K562 (cell line): ENCODE measurements around the gene TRIAP1. TPM values are rescaled to one million over a fixed set of nuclear protein-coding genes. Genes with fewer than 3 reads are reported as not detected.
A peak's percentile ranks its signal among the peaks of the same experiment; 100 is the strongest.

Source experiments
- ATAC-seq: fragments of 200-7000 bp; cut with Tn5 transposase; 3 replicates; pipeline ENCODE4 v1.9.1; 2020; ENCODE audit warnings: moderate library complexity
- BruUV-seq: library from RNA; stranded (reverse); fragments of 400-500 nt; replicated peaks from 2 replicates; lab custom pipeline; 2021; lab: Mats Ljungman, UMichigan
- CTCF ChIA-PET: fragments of 300-600 bp; formaldehyde crosslinking; extraction: SDS; loops from one replicate; lab custom pipeline; 2021; ENCODE audit warnings: low intra/inter-chr PET ratio; lab: Yijun Ruan, JAX
- POLR2A ChIA-PET: fragments of 300-600, 350-650 bp; sonication (Branson Sonifier 250); formaldehyde crosslinking; extraction: SDS; loops from one replicate; lab custom pipeline; 2021; ENCODE audit warnings: antibody characterized with exemption, inconsistent platforms; lab: Yijun Ruan, JAX
- DNase-seq, 4 experiments: peaks; one replicate each; pipeline versions ENCODE4 v3.0.0 to v3.0.0-alpha.2; 2011 to 2018; ENCODE audit warnings: low spot score in 3 of 4, mixed read lengths in 3 of 4; ENCODE audit errors: extremely low read depth in 1 of 4
- FAIRE-seq: peaks from 2 replicates; lab custom pipeline; 2011; peaks lifted over from hg19 to GRCh38; lab: Jason Lieb, UNC
- H2AFZ ChIP-seq: 2 replicates; pipeline ENCODE4 v1.6.0; 2011; ENCODE audit warnings: low read depth, low read length, control low read depth, inconsistent platforms
- H3K27ac ChIP-seq: fragments of 200-600 bp; 3 replicates; pipeline ENCODE4 v1.8.0; 2011; ENCODE audit warnings: low read depth, mild to moderate bottlenecking, control low read depth, inconsistent platforms, low read length, moderate library complexity, mixed read lengths; ENCODE audit errors: extremely low read depth
- H3K27me3 ChIP-seq, 2 experiments: fragments of 300-600 bp in 1 of 2; 2 replicates in 1 of 2; 3 replicates in 1 of 2; pipeline versions ENCODE4 v1.6.0 to v1.8.0; 2011; ENCODE audit warnings: inconsistent platforms in 2 of 2, low read length in 2 of 2, mild to moderate bottlenecking in 1 of 2, mixed read lengths in 1 of 2, moderate library complexity in 1 of 2; ENCODE audit not compliant: control insufficient read depth in 2 of 2, insufficient read depth in 2 of 2
- H3K36me3 ChIP-seq: fragments of 300-600 bp; 3 replicates; pipeline ENCODE4 v1.8.0; 2011; ENCODE audit warnings: mild to moderate bottlenecking, low read length, inconsistent platforms; ENCODE audit not compliant: control insufficient read depth, insufficient read depth
- H3K4me1 ChIP-seq, 2 experiments: fragments of 200-600 bp in 1 of 2; replicated peaks in 1 of 2; 2 replicates in 1 of 2; 3 replicates in 1 of 2; pipeline versions ENCODE4 v1.5.1 to v1.8.0; 2011; ENCODE audit warnings: inconsistent platforms in 2 of 2, low read length in 2 of 2, mild to moderate bottlenecking in 1 of 2, mixed read lengths in 1 of 2, moderate library complexity in 1 of 2; ENCODE audit not compliant: control insufficient read depth in 2 of 2, insufficient read depth in 2 of 2
- H3K4me2 ChIP-seq: 2 replicates; pipeline ENCODE4 v1.6.1; 2011; ENCODE audit warnings: low read length, control low read depth, inconsistent platforms, mixed read lengths; ENCODE audit not compliant: insufficient read depth
- H3K4me3 ChIP-seq: fragments of 200-600 bp; sonication (generic), shearing (Covaris generic); 2 replicates; pipeline ENCODE4 v1.5.1; 2016; ENCODE audit warnings: control low read depth, inconsistent platforms
- H3K79me2 ChIP-seq: fragments of 200-600 bp; 3 replicates; pipeline ENCODE4 v1.8.0; 2011; ENCODE audit warnings: low read length, inconsistent platforms; ENCODE audit not compliant: control insufficient read depth, insufficient read depth
- H3K9ac ChIP-seq, 2 experiments: 2 replicates each; pipeline versions ENCODE4 v1.6.0 to v1.6.1; 2011; ENCODE audit warnings: low read depth in 2 of 2, low read length in 2 of 2, control low read depth in 1 of 2, inconsistent platforms in 1 of 2, mild to moderate bottlenecking in 1 of 2, mixed read lengths in 1 of 2; ENCODE audit not compliant: insufficient read depth in 1 of 2
- H3K9me1 ChIP-seq: one replicate; pipeline ENCODE4 v1.6.0; 2011; ENCODE audit warnings: inconsistent platforms, mild to moderate bottlenecking, low read length, moderate library complexity; ENCODE audit not compliant: control insufficient read depth, insufficient read depth
- H3K9me3 ChIP-seq: replicated peaks from 2 replicates; pipeline ENCODE4 v1.5.1; 2011; ENCODE audit warnings: low read depth, low read length, inconsistent platforms; ENCODE audit not compliant: control insufficient read depth, insufficient read depth
- H4K20me1 ChIP-seq: replicated peaks from 2 replicates; pipeline ENCODE4 v1.6.1; 2011; ENCODE audit warnings: low read length, inconsistent platforms, mixed read lengths; ENCODE audit not compliant: control insufficient read depth, insufficient read depth
- ARID4B ChIP-seq: sonication (generic); formaldehyde crosslinking; IDR thresholded peaks from 2 replicates; pipeline ENCODE4 v1.8.0; 2022; ENCODE audit warnings: mild to moderate bottlenecking, missing genetic modification reagents
- ATF7 ChIP-seq: fragments of 450-650 bp; IDR thresholded peaks from 2 replicates; pipeline ENCODE4 v1.7.1; 2014; ENCODE audit warnings: mild to moderate bottlenecking, moderate library complexity
- CXXC5 ChIP-seq: fragments of 250-450 bp; sonication (Bioruptor Pico); IDR thresholded peaks from 2 replicates; pipeline ENCODE4 v1.8.0; 2022; ENCODE audit warnings: inconsistent platforms, mild to moderate bottlenecking, moderate library complexity
- E2F5 ChIP-seq: sonication (generic); formaldehyde crosslinking; IDR thresholded peaks from 2 replicates; pipeline ENCODE4 v1.8.0; 2022; ENCODE audit warnings: mild to moderate bottlenecking, missing genetic modification reagents
- ELF2 ChIP-seq: fragments of 250-450 bp; sonication (Bioruptor Pico); IDR thresholded peaks from 2 replicates; pipeline ENCODE4 v1.5.0; 2021; ENCODE audit warnings: mild to moderate bottlenecking
- HSF4 ChIP-seq: fragments of 250-450 bp; sonication (Bioruptor Pico); IDR thresholded peaks from 2 replicates; pipeline ENCODE4 v2.1.2; 2022; ENCODE audit warnings: mild to moderate bottlenecking, moderate library complexity, borderline replicate concordance
- KLF1 ChIP-seq: fragments of 450-650 bp; IDR thresholded peaks from 2 replicates; pipeline ENCODE4 v1.6.1; 2016; ENCODE audit warnings: missing genetic modification characterization, missing compliant biosample characterization
- LARP7 ChIP-seq: fragments of 450-650 bp; IDR thresholded peaks from 2 replicates; pipeline ENCODE4 v1.6.1; 2016
- MNT ChIP-seq, 2 experiments: fragments of 450-650 bp; conservative IDR thresholded peaks; 2 replicates each; pipeline ENCODE4 v1.6.1; 2017; ENCODE audit warnings: mild to moderate bottlenecking in 2 of 2, moderate library complexity in 2 of 2
- MTA2 ChIP-seq: fragments of 450-650 bp; IDR thresholded peaks from 2 replicates; pipeline ENCODE4 v1.6.1; 2016; ENCODE audit warnings: low read depth
- RCOR1 ChIP-seq, 2 experiments: IDR thresholded peaks; 2 replicates each; pipeline ENCODE4 v1.6.1; 2012; ENCODE audit warnings: low read depth in 2 of 2, low read length in 2 of 2, borderline replicate concordance in 1 of 2, improper control_type of control experiment in 1 of 2
- TAF1 ChIP-seq: IDR thresholded peaks from 2 replicates; pipeline ENCODE4 v1.6.1; 2011; ENCODE audit warnings: mild to moderate bottlenecking, low read length, moderate library complexity; ENCODE audit not compliant: insufficient read depth, control insufficient read depth, severe bottlenecking; ENCODE audit errors: extremely low read depth
- TFAM ChIP-seq: fragments of 250-450 bp; sonication (Bioruptor Pico); conservative IDR thresholded peaks from 2 replicates; pipeline ENCODE4 v1.5.0; 2021; ENCODE audit warnings: mild to moderate bottlenecking, moderate library complexity
- ZNF586 ChIP-seq: fragments of 450-650 bp; formaldehyde crosslinking; conservative IDR thresholded peaks from 2 replicates; pipeline ENCODE4 v1.4.0; 2020; ENCODE audit warnings: mild to moderate bottlenecking, moderate library complexity
- WGBS: fragments of 100-300 bp; shearing (Covaris generic); methylation state at CpG from one replicate; pipeline ENCODE4 v1.1.6; 2016; ENCODE audit warnings: low coverage, mixed read lengths; ENCODE audit not compliant: insufficient coverage; ENCODE audit errors: missing lambda C conversion rate; 5-methylcytosine and 5-hydroxymethylcytosine counted together
- in situ Hi-C: fragments of 300-500 bp; cut with MboI; formaldehyde crosslinking; loops from 4 replicates; pipeline ENCODE4 v1.15.0; 2018; ENCODE audit warnings: inconsistent platforms, mixed read lengths
- intact Hi-C: fragments of 100-400 bp; cut with micrococcal nuclease; formaldehyde crosslinking; loops from 2 replicates; pipeline ENCODE4 v1.14.2; 2022
- polyA plus RNA-seq, 8 experiments: library from polyadenylated mRNA; depleted of rRNA in 4 of 8; stranded (reverse) in 5 of 8; unstranded in 3 of 8; fragments of >200 nt; fragmentation: Nextera tagmentation in 2 of 8; fragmentation: Illumina TruSeq in 1 of 8; extraction: Ambion mirVana in 2 of 8; extraction: Trizol in 1 of 8; gene quantifications; 2 replicates each; pipeline versions ENCODE4 v1.2.1 to v1.2.3, GENCODE V29; 2011 to 2014; ENCODE audit warnings: inconsistent platforms in 1 of 8, missing spikeins in 1 of 8
- total RNA-seq, 7 experiments: library from RNA; depleted of rRNA in 6 of 7; stranded (reverse); fragments of >200 nt in 6 of 7; fragmentation: Illumina TruSeq in 2 of 7; extraction: Trizol in 2 of 7; gene quantifications; 2 replicates each; pipeline versions ENCODE4 v1.2.1 to v1.2.3, GENCODE V29; 2011 to 2021; ENCODE audit warnings: low replicate concordance in 1 of 7

The TRIAP1 gene
- total and polyA plus RNA-seq, 9 of the 15 experiments (the other 6 are each of a cell fraction or from before 2014, with no cell fraction given): 37.3 to 354 (median 65.4) TPM

- ChIA-PET POLR2A (interaction anchor here (0.6 to 2.2 kb wide), 7 partner anchors 10 to 210 kb away, joined by 3 to 18 read pairs (median 4); partner anchors contain the start of gene RNU4-2), CTCF (no interaction called here)
- in situ Hi-C loops (loop anchor here (10.0 kb wide), 1 partner anchor 113 kb away; the partner anchor contains the start of gene PLA2G1B), intact Hi-C loops (loop anchor here (10.0 kb wide), 1 partner anchor 207 kb away; the partner anchor contains the start of gene CABP1)
- peak within 1 kb of the TSS; percentile 86 for H3K27ac ChIP-seq
- peak; percentile 99 for FAIRE-seq
- H3K4me1 ChIP-seq: peaks cover 3 to 8% of the 10 kb centered on the region in 2 experiments; a peak in 4 of 5 replicates
- peak; percentile 98 for ATAC-seq
- peak within 1 kb of the TSS; percentile 99 for H3K4me2 ChIP-seq
- H3K9me1 ChIP-seq: no peaks in the 10 kb centered on the region
- H3K79me2 ChIP-seq: peaks cover 46% of the 10 kb centered on the region
- 1% methylated on average over 54 of the region's 59 CpGs for WGBS
- H3K27me3 ChIP-seq: no peaks in the 10 kb centered on the region
- peak within 1 kb of the TSS; percentile 100 for H2AFZ ChIP-seq
- peak within 1 kb of the TSS; percentile 91 for H3K4me3 ChIP-seq
- peak within 1 kb of the TSS; percentile 85 to 96 for H3K9ac ChIP-seq
- BruUV-seq: TSS peak; percentile 71
- no peaks in the 10 kb centered on the region for H3K9me3 ChIP-seq
- DNase-seq: peak; percentile 97 to 99 (median 98)
- peaks cover 35% of the 10 kb centered on the region for H3K36me3 ChIP-seq
- peaks cover 7% of the 10 kb centered on the region for H4K20me1 ChIP-seq
- TF ChIP-seq LARP7 (no peak), ELF2 (CRISPR knock-in tag) (peak; percentile 33; the same call in 1 of the 2 replicates), ZNF586 (CRISPR knock-in tag) (no peak), CXXC5 (CRISPR knock-in tag) (peak; percentile 28; the same call in 1 of the 2 replicates), MTA2 (no peak), HSF4 (no peak), MNT (conservative IDR thresholded peaks at IDR 0.05) (peak; percentile 16 to 77), KLF1 (tag) (peak; percentile 86), RCOR1 (IDR thresholded peaks at IDR 0.05; ENCODE audit: borderline replicate concordance in 1 of 2, low read depth in 2 of 2, low read length in 2 of 2) (peak in 1 of 2 experiments; percentile 70; a peak in 1 of 4 replicates), TFAM (CRISPR knock-in tag) (no peak), ATF7 (peak; percentile 65; the same call in 1 of the 2 replicates), ARID4B (CRISPR knock-in tag) (peak; percentile 48; the same call in 1 of the 2 replicates), E2F5 (no peak; the same call in 1 of the 2 replicates), TAF1 (peak; percentile 96)
Observed at GRCh38 chr12:120437735-120438494, 8.3 kb downstream of the TRIAP1 start, which contains the start of gene COX6A1. Gene COX6A1 (plus strand): TSS chr12:120438113. CDS start chr12:120438127, 14 bp downstream.
